Activated CD4-positive, alpha-beta T cell treated with anti-CD3 and anti-CD28 coated beads, Interleukin-2, amount 10 ng/mL, durations not matched to agents 7 days and 5 days (primary cell): ENCODE results near the gene CTF1. TPM values are rescaled to one million over a fixed set of nuclear protein-coding genes. Genes with fewer than 3 reads are reported as not detected.

ENCODE experiments used
- CTCF ChIA-PET: fragments of 350-600 bp; sonication (Branson Sonifier 250); formaldehyde crosslinking; loops from one replicate; lab custom pipeline; 2021; ENCODE audit warnings: antibody characterized with exemption; lab: Charles Lee
- POLR2A ChIA-PET: fragments of 350-600 bp; sonication (Branson Sonifier 250); formaldehyde crosslinking; loops from one replicate; lab custom pipeline; 2021; ENCODE audit warnings: antibody characterized with exemption; lab: Charles Lee
- DNase-seq: peaks from one replicate; pipeline ENCODE4 v3.0.0-alpha.2; 2020
- H3K27ac Mint-ChIP-seq: one replicate; pipeline ENCODE4 v1.8.0; 2021; ENCODE audit warnings: mild to moderate bottlenecking, moderate library complexity, mixed read lengths
- H3K27me3 Mint-ChIP-seq: one replicate; pipeline ENCODE4 v1.8.0; 2021; ENCODE audit warnings: mixed read lengths
- H3K36me3 Mint-ChIP-seq: one replicate; pipeline ENCODE4 v1.8.0; 2021; ENCODE audit warnings: low read depth, mixed read lengths
- H3K4me1 Mint-ChIP-seq: one replicate; pipeline ENCODE4 v1.8.0; 2021; ENCODE audit warnings: mixed read lengths
- H3K4me3 Mint-ChIP-seq: one replicate; pipeline ENCODE4 v1.8.0; 2021; ENCODE audit warnings: mild to moderate bottlenecking, moderate library complexity, mixed read lengths
- H3K9me3 Mint-ChIP-seq: one replicate; pipeline ENCODE4 v1.8.0; 2021; ENCODE audit warnings: mixed read lengths
- total RNA-seq, 2 experiments: library from RNA; stranded (reverse); gene quantifications; one replicate each; pipeline ENCODE4 v1.2.3, GENCODE V29; 2021

CTF1 gene
- total RNA-seq, 2 experiments from 2014 or later, result 0.22 to 0.31 TPM

- Mint-ChIP-seq H3K36me3 (peaks cover 6% of the 10 kb centered on the region), H3K27me3 (no peaks in the 10 kb centered on the region), H3K27ac (peak overlapping the region; percentile 89)
These were observed 5.0 kb downstream of the CTF1 start for GRCh38 chr16:30901201-30902028.

GRCh38 chr16:30902029-30902972, 5.9 kb downstream of the CTF1 start:
- H3K27me3 Mint-ChIP-seq, result no peaks in the 10 kb centered on the region
- DNase-seq, result peak; percentile 60
- ChIA-PET POLR2A (interaction anchor here (0.9 to 2.6 kb wide), 3 partner anchors 22 to 57 kb away, joined by 4 to 12 read pairs (median 11); no protein-coding TSS in a partner anchor), CTCF (interaction anchor here (0.5 to 4.0 kb wide), 39 partner anchors 10 to 239 kb away, joined by 3 to 46 read pairs (median 4); no protein-coding TSS in a partner anchor)
- H3K4me1 Mint-ChIP-seq, result peaks cover 53% of the 10 kb centered on the region
- peaks cover 3% of the 10 kb centered on the region for H3K9me3 Mint-ChIP-seq
- H3K27ac Mint-ChIP-seq, result peak overlapping the region; percentile 100
- peak overlapping the region; percentile 93 for H3K4me3 Mint-ChIP-seq
- H3K36me3 Mint-ChIP-seq, result peaks cover 6% of the 10 kb centered on the region

More at GRCh38 chr16:30901201-30902028, 5.0 kb downstream of the CTF1 start:
- peak overlapping the region; percentile 67 for H3K4me3 Mint-ChIP-seq
- peaks cover 56% of the 10 kb centered on the region for H3K4me1 Mint-ChIP-seq
- peaks cover 3% of the 10 kb centered on the region for H3K9me3 Mint-ChIP-seq
- CTCF ChIA-PET, result interaction anchor here (0.5 to 4.0 kb wide), 42 partner anchors 9 to 333 kb away, joined by 3 to 46 read pairs (median 4); no protein-coding TSS in a partner anchor
- POLR2A ChIA-PET, result interaction anchor here (0.6 to 2.6 kb wide), 4 partner anchors 16 to 97 kb away, joined by 3 to 12 read pairs (median 7); no protein-coding TSS in a partner anchor
- DNase-seq, result peak; percentile 22

GRCh38 chr16:30903002-30903401, 6.6 kb downstream of the CTF1 start:
- Mint-ChIP-seq H3K9me3 (peaks cover 3% of the 10 kb centered on the region), H3K4me1 (peaks cover 55% of the 10 kb centered on the region), H3K36me3 (peaks cover 6% of the 10 kb centered on the region), H3K4me3 (peak overlapping the region; percentile 93), H3K27me3 (no peaks in the 10 kb centered on the region), H3K27ac (peak overlapping the region; percentile 100)
- CTCF ChIA-PET, result interaction anchor here (0.7 to 4.0 kb wide), 20 partner anchors 9 to 119 kb away, joined by 3 to 46 read pairs (median 6); no protein-coding TSS in a partner anchor
- POLR2A ChIA-PET, result interaction anchor here (0.9 to 2.6 kb wide), 3 partner anchors 23 to 58 kb away, joined by 4 to 12 read pairs (median 11); no protein-coding TSS in a partner anchor
- peak; percentile 23 for DNase-seq

GRCh38 chr16:30903596-30903995, 7.2 kb downstream of the CTF1 start:
- ChIA-PET CTCF (interaction anchor here (1.5 to 4.0 kb wide), 4 partner anchors 15 to 64 kb away, joined by 3 to 46 read pairs (median 14); no protein-coding TSS in a partner anchor), POLR2A (interaction anchor here (2.6 kb wide), 1 partner anchor 29 kb away, joined by 11 read pairs; no protein-coding TSS in a partner anchor)
- Mint-ChIP-seq H3K9me3 (peaks cover 3% of the 10 kb centered on the region), H3K4me1 (peaks cover 58% of the 10 kb centered on the region), H3K27me3 (no peaks in the 10 kb centered on the region), H3K4me3 (peak overlapping the region; percentile 5), H3K36me3 (peaks cover 6% of the 10 kb centered on the region), H3K27ac (peak overlapping the region; percentile 100)
- DNase-seq, result peak; percentile 16

GRCh38 chr16:30904114-30904780, 7.8 kb downstream of the CTF1 start:
- H3K4me3 Mint-ChIP-seq, result no peak overlapping the region

GRCh38 chr16:30907064-30907463, 10.7 kb downstream of the CTF1 start:
- ChIA-PET CTCF (interaction anchor here (0.7 to 1.7 kb wide), 3 partner anchors 36 to 113 kb away, joined by 3 to 6 read pairs (median 3); no protein-coding TSS in a partner anchor), POLR2A (no interaction called here)
- no peak overlapping the region for H3K4me3 Mint-ChIP-seq
- peaks cover 3% of the 10 kb centered on the region for H3K9me3 Mint-ChIP-seq
- peaks cover 6% of the 10 kb centered on the region for H3K36me3 Mint-ChIP-seq
- H3K27me3 Mint-ChIP-seq, result no peaks in the 10 kb centered on the region
- H3K4me1 Mint-ChIP-seq, result peaks cover 37% of the 10 kb centered on the region
- H3K27ac Mint-ChIP-seq, result no peak overlapping the region
- DNase-seq, result no peak

More at GRCh38 chr16:30904114-30904780, 7.8 kb downstream of the CTF1 start:
- Mint-ChIP-seq H3K27me3 (no peaks in the 10 kb centered on the region), H3K9me3 (peaks cover 3% of the 10 kb centered on the region), H3K4me1 (peaks cover 53% of the 10 kb centered on the region), H3K27ac (peak overlapping the region; percentile 100), H3K36me3 (peaks cover 6% of the 10 kb centered on the region)
- ChIA-PET POLR2A (no interaction called here), CTCF (interaction anchor here (0.7 to 1.5 kb wide), 2 partner anchors 38 to 91 kb away, joined by 3 read pairs; no protein-coding TSS in a partner anchor)
- no peak for DNase-seq

- Mint-ChIP-seq H3K4me3 (no peak overlapping the region), H3K4me1 (peaks cover 17% of the 10 kb centered on the region), H3K27me3 (no peaks in the 10 kb centered on the region), H3K36me3 (no peaks in the 10 kb centered on the region), H3K27ac (no peak overlapping the region), H3K9me3 (no peaks in the 10 kb centered on the region)
- DNase-seq, result no peak
- POLR2A ChIA-PET, result no interaction called here
- CTCF ChIA-PET, result no interaction called here
These were observed 14.1 kb downstream of the CTF1 start for GRCh38 chr16:30910427-30911029.

GRCh38 chr16:30912794-30913412, 16.5 kb downstream of the CTF1 start:
- Mint-ChIP-seq H3K27ac (no peak overlapping the region), H3K4me3 (no peak overlapping the region), H3K36me3 (no peaks in the 10 kb centered on the region), H3K4me1 (peaks cover 6% of the 10 kb centered on the region), H3K9me3 (no peaks in the 10 kb centered on the region), H3K27me3 (no peaks in the 10 kb centered on the region)
- no peak for DNase-seq
- CTCF ChIA-PET, result interaction anchor here (1.0 to 2.9 kb wide), 4 partner anchors 11 to 98 kb away, joined by 4 to 14 read pairs (median 9); no protein-coding TSS in a partner anchor
- POLR2A ChIA-PET, result interaction anchor here (0.7 kb wide), 1 partner anchor 136 kb away, joined by 3 read pairs; no protein-coding TSS in a partner anchor

GRCh38 chr16:30914830-30915229, 18.4 kb downstream of the CTF1 start:
- Mint-ChIP-seq H3K4me3 (no peak overlapping the region), H3K27me3 (no peaks in the 10 kb centered on the region)

GRCh38 chr16:30918614-30919013, 22.2 kb downstream of the CTF1 start:
- H3K36me3 Mint-ChIP-seq, result no peaks in the 10 kb centered on the region
- H3K9me3 Mint-ChIP-seq, result no peaks in the 10 kb centered on the region
- no peak overlapping the region for H3K27ac Mint-ChIP-seq
- no peak for DNase-seq
- ChIA-PET CTCF (interaction anchor here (0.7 to 4.4 kb wide), 4 partner anchors 17 to 104 kb away, joined by 3 to 30 read pairs (median 4); no protein-coding TSS in a partner anchor), POLR2A (no interaction called here)
- H3K4me3 Mint-ChIP-seq, result no peak overlapping the region
- H3K4me1 Mint-ChIP-seq, result peaks cover 12% of the 10 kb centered on the region
- no peaks in the 10 kb centered on the region for H3K27me3 Mint-ChIP-seq

More at GRCh38 chr16:30914830-30915229, 18.4 kb downstream of the CTF1 start:
- ChIA-PET CTCF (interaction anchor here (1.4 to 2.9 kb wide), 2 partner anchors 13 to 70 kb away, joined by 5 to 13 read pairs; no protein-coding TSS in a partner anchor), POLR2A (no interaction called here)
- no peak overlapping the region for H3K27ac Mint-ChIP-seq
- H3K4me1 Mint-ChIP-seq, result no peaks in the 10 kb centered on the region
- no peaks in the 10 kb centered on the region for H3K9me3 Mint-ChIP-seq
- no peak for DNase-seq
- no peaks in the 10 kb centered on the region for H3K36me3 Mint-ChIP-seq
